Prostate gland (tissue), 2 donors: ENCODE measurements around the gene PHLDA2. TPM values are rescaled to one million over a fixed set of nuclear protein-coding genes. Genes with fewer than 3 reads are reported as not detected.
"Not testable (repeated sequence)": the region's sequence is repeated elsewhere in the genome, so short reads cannot be mapped to it uniquely, and the experiment has no call there.

Source experiments
- DNase-seq: peaks from one replicate; pipeline ENCODE4 v3.0.0-alpha.2; 2019; ENCODE audit warnings: low spot score
- H3K27ac ChIP-seq, 2 donors: fragments of 200-600 bp; sonication (generic); 2 replicates each; pipeline ENCODE4 v1.5.1; 2017 to 2019
- H3K27me3 ChIP-seq: fragments of 200-600 bp; sonication (generic); replicated peaks from 2 replicates; pipeline ENCODE4 v1.5.1; 2019; ENCODE audit not compliant: insufficient read depth
- H3K36me3 ChIP-seq, 2 donors: fragments of 200-600 bp; sonication (generic); 1 replicate in 1 of 2; 2 replicates in 1 of 2; pipeline versions ENCODE4 v1.5.1 to v1.8.1; 2017 to 2019
- H3K4me1 ChIP-seq: fragments of 200-600 bp; sonication (generic); replicated peaks from 2 replicates; pipeline ENCODE4 v1.5.1; 2019
- H3K4me3 ChIP-seq, 2 donors: fragments of 200-600 bp; sonication (generic); 2 replicates each; pipeline ENCODE4 v1.5.1; 2017 to 2019
- H3K9me3 ChIP-seq: fragments of 200-600 bp; sonication (generic); 2 replicates; pipeline ENCODE4 v1.5.1; 2017
- CTCF ChIP-seq, 4 experiments: fragments of 200-600 bp in 2 of 4; fragments of 450-650 bp in 2 of 4; sonication (generic) in 2 of 4; IDR thresholded peaks; 1 replicate in 3 of 4; 2 replicates in 1 of 4; pipeline ENCODE4 v1.5.1; 2016 to 2019; ENCODE audit warnings: antibody characterized with exemption in 4 of 4, mild to moderate bottlenecking in 2 of 4, moderate library complexity in 2 of 4
- POLR2A ChIP-seq: fragments of 450-650 bp; IDR thresholded peaks from one replicate; pipeline ENCODE4 v1.6.1; 2016; ENCODE audit warnings: antibody characterized with exemption, mild to moderate bottlenecking
- POLR2AphosphoS5 ChIP-seq: sonication (generic); formaldehyde crosslinking; IDR thresholded peaks from one replicate; pipeline ENCODE4 v1.6.1; 2017; ENCODE audit warnings: antibody characterized with exemption
- WGBS: methylation state at CpG from one replicate; pipeline ENCODE4 v1.1.5; 2018; 5-methylcytosine and 5-hydroxymethylcytosine counted together
- intact Hi-C: fragments of 100-400 bp; cut with DNase I; formaldehyde crosslinking; loops from one replicate; pipeline ENCODE4 v1.14.2; 2022
- total RNA-seq, 2 donors: library from RNA; depleted of rRNA; stranded (reverse); fragments of >200 nt; gene quantifications; one replicate each; pipeline ENCODE4 v1.1.0, GENCODE V29; 2016

Gene PHLDA2
- total RNA-seq, 2 donors from 2014 or later, result 12.4 to 20.4 TPM

GRCh38 chr11:2942872-2943710 is 13.9 kb upstream of the PHLDA2 start:
- Histone ChIP-seq H3K9me3 (no peaks in the 10 kb centered on the region), H3K36me3 (peaks cover 0 to 3% of the 10 kb centered on the region in 2 donors), H3K4me1 (peaks cover 4% of the 10 kb centered on the region), H3K4me3 (no peak overlapping the region), H3K27ac (no peak overlapping the region), H3K27me3 (no peaks in the 10 kb centered on the region)
- 80% methylated on average over 12 of the region's 15 CpGs for WGBS
- TF ChIP-seq CTCF (IDR thresholded peaks at IDR 0.05), result no peak
- TF ChIP-seq POLR2A, result no peak
- TF ChIP-seq POLR2AphosphoS5, result no peak
- no peak for DNase-seq
- intact Hi-C loops, result no loop called here

GRCh38 chr11:2942447-2942846 is 13.2 kb upstream of the PHLDA2 start:
- no peak for DNase-seq
- no peaks in the 10 kb centered on the region for H3K9me3 ChIP-seq
- intact Hi-C loops, result no loop called here
- no peaks in the 10 kb centered on the region for H3K27me3 ChIP-seq
- no peak overlapping the region for H3K4me3 ChIP-seq
- H3K4me1 ChIP-seq, result peaks cover 4% of the 10 kb centered on the region
- TF ChIP-seq CTCF (IDR thresholded peaks at IDR 0.05), result no peak
- no peak for TF ChIP-seq POLR2AphosphoS5
- no peak for TF ChIP-seq POLR2A
- H3K36me3 ChIP-seq, result no peaks in the 10 kb centered on the region
- WGBS, result 67% methylated on average over 10 of the region's 13 CpGs
- no peak overlapping the region for H3K27ac ChIP-seq

GRCh38 chr11:2940921-2941821 is 12.0 kb upstream of the PHLDA2 start:
- Histone ChIP-seq H3K4me3 (no peak overlapping the region), H3K27ac (no peak overlapping the region), H3K9me3 (no peaks in the 10 kb centered on the region), H3K4me1 (peaks cover 4% of the 10 kb centered on the region), H3K36me3 (no peaks in the 10 kb centered on the region), H3K27me3 (no peaks in the 10 kb centered on the region)
- TF ChIP-seq POLR2AphosphoS5 (no peak), CTCF (IDR thresholded peaks at IDR 0.05) (no peak), POLR2A (no peak)
- 39% methylated on average over 5 of the region's 10 CpGs for WGBS
- intact Hi-C loops, result no loop called here
- DNase-seq, result no peak

- no peak overlapping the region for H3K4me3 ChIP-seq
- no peaks in the 10 kb centered on the region for H3K36me3 ChIP-seq
- no peak overlapping the region for H3K27ac ChIP-seq
- H3K27me3 ChIP-seq, result no peaks in the 10 kb centered on the region
- intact Hi-C loops, result no loop called here
- 54% methylated on average over 15 of the region's 16 CpGs for WGBS
- TF ChIP-seq POLR2A, result no peak
- TF ChIP-seq POLR2AphosphoS5, result no peak
- TF ChIP-seq CTCF (IDR thresholded peaks at IDR 0.05), result no peak
- no peaks in the 10 kb centered on the region for H3K4me1 ChIP-seq
- DNase-seq, result no peak
- H3K9me3 ChIP-seq, result no peaks in the 10 kb centered on the region
Measured at GRCh38 chr11:2940147-2940920, 11.1 kb upstream of the PHLDA2 start.

GRCh38 chr11:2938458-2939418 is 9.5 kb upstream of the PHLDA2 start:
- DNase-seq, intact Hi-C loops, H3K27me3 ChIP-seq, H3K4me3 ChIP-seq, H3K4me1 ChIP-seq, H3K9me3 ChIP-seq, H3K36me3 ChIP-seq, H3K27ac ChIP-seq: not testable (repeated sequence)
- WGBS, result 83% methylated on average over 19 of the region's 20 CpGs

GRCh38 chr11:2937641-2938457 is 8.6 kb upstream of the PHLDA2 start:
- H3K27ac ChIP-seq, H3K4me1 ChIP-seq, H3K36me3 ChIP-seq, H3K9me3 ChIP-seq, H3K27me3 ChIP-seq, DNase-seq, intact Hi-C loops, H3K4me3 ChIP-seq: not testable (repeated sequence)
- WGBS, result 90% methylated on average over 32 of the region's 32 CpGs
